Endothelial cell of umbilical vein (primary cell): Measurements from ENCODE around the gene MICAL3. TPM values are rescaled to one million over a fixed set of nuclear protein-coding genes. Genes with fewer than 3 reads are reported as not detected.

Source experiments
- BruUV-seq: library from RNA; stranded (reverse); fragments of 400-500 nt; replicated peaks from 2 replicates; lab custom pipeline; 2021; lab: Mats Ljungman, UMichigan
- CTCF ChIA-PET: fragments of 300-600, 350-600 bp; sonication (Branson Sonifier 250); formaldehyde crosslinking; loops from one replicate; lab custom pipeline; 2021; ENCODE audit warnings: antibody characterized with exemption, inconsistent platforms; lab: Charles Lee
- POLR2A ChIA-PET: fragments of 300-600, 350-600 bp; sonication (Branson Sonifier 250); formaldehyde crosslinking; loops from one replicate; lab custom pipeline; 2021; ENCODE audit warnings: antibody characterized with exemption, inconsistent platforms; lab: Charles Lee
- DNase-seq: peaks from one replicate; pipeline ENCODE4 v3.0.0-alpha.2; 2011; ENCODE audit warnings: low read depth, low spot score
- FAIRE-seq: peaks from 2 replicates; lab custom pipeline; 2011; peaks lifted over from hg19 to GRCh38; lab: Jason Lieb, UNC
- H2AFZ ChIP-seq: 2 replicates; pipeline ENCODE4 v1.6.0; 2012; ENCODE audit warnings: low read depth, low read length, control low read depth, inconsistent platforms
- H3K27ac ChIP-seq: 2 replicates; pipeline ENCODE4 v1.5.1; 2011; ENCODE audit warnings: low read depth, mild to moderate bottlenecking, control low read depth, low read length, moderate library complexity; ENCODE audit not compliant: insufficient read depth
- H3K27me3 ChIP-seq, 2 experiments: 2 replicates each; pipeline versions ENCODE4 v1.6.0 to v1.6.1; 2011; ENCODE audit warnings: low read length in 2 of 2, mixed read lengths in 1 of 2; ENCODE audit not compliant: control insufficient read depth in 2 of 2, insufficient read depth in 2 of 2
- H3K36me3 ChIP-seq, 2 experiments: 2 replicates in 1 of 2; 3 replicates in 1 of 2; pipeline ENCODE4 v1.5.1; 2011; ENCODE audit warnings: low read length in 2 of 2, mild to moderate bottlenecking in 1 of 2, moderate library complexity in 1 of 2; ENCODE audit not compliant: control insufficient read depth in 2 of 2, insufficient read depth in 2 of 2; ENCODE audit errors: extremely low read depth in 1 of 2
- H3K4me1 ChIP-seq: 3 replicates; pipeline ENCODE4 v1.5.1; 2011; ENCODE audit warnings: mild to moderate bottlenecking, low read length; ENCODE audit not compliant: control insufficient read depth, insufficient read depth; ENCODE audit errors: extremely low read depth
- H3K4me2 ChIP-seq: 2 replicates; pipeline ENCODE4 v1.6.1; 2011; ENCODE audit warnings: low read length, control low read depth, mixed read lengths; ENCODE audit not compliant: insufficient read depth
- H3K4me3 ChIP-seq, 3 experiments: fragments of 200-600 bp in 1 of 3; sonication (generic), shearing (Covaris generic) in 1 of 3; replicated peaks in 1 of 3; 2 replicates each; pipeline ENCODE4 v1.5.1; 2011 to 2016; ENCODE audit warnings: control low read depth in 3 of 3, low read length in 3 of 3, mild to moderate bottlenecking in 2 of 3, inconsistent platforms in 1 of 3, low read depth in 1 of 3, moderate library complexity in 1 of 3; ENCODE audit not compliant: insufficient read depth in 1 of 3
- H3K79me2 ChIP-seq: 2 replicates; pipeline ENCODE4 v1.6.0; 2012; ENCODE audit warnings: low read length, inconsistent platforms; ENCODE audit not compliant: control insufficient read depth, insufficient read depth
- H3K9ac ChIP-seq: replicated peaks from 2 replicates; pipeline ENCODE3; 2011; ENCODE audit warnings: low read length, control low read depth; ENCODE audit not compliant: insufficient read depth; ENCODE audit errors: extremely low read depth
- H3K9me1 ChIP-seq: replicated peaks from 3 replicates; pipeline ENCODE4 v1.6.0; 2011; ENCODE audit warnings: mild to moderate bottlenecking, low read length; ENCODE audit not compliant: control insufficient read depth, insufficient read depth; ENCODE audit errors: extremely low read depth
- H3K9me3 ChIP-seq: replicated peaks from 2 replicates; pipeline ENCODE4 v1.5.1; 2012; ENCODE audit warnings: low read length, inconsistent platforms; ENCODE audit not compliant: control insufficient read depth, insufficient read depth
- H4K20me1 ChIP-seq: replicated peaks from 2 replicates; pipeline ENCODE3; 2011; ENCODE audit warnings: mild to moderate bottlenecking, low read length; ENCODE audit not compliant: control insufficient read depth, insufficient read depth; ENCODE audit errors: extremely low read depth
- EZH2 ChIP-seq: IDR thresholded peaks from 2 replicates; pipeline ENCODE4 v1.6.1; 2012; ENCODE audit warnings: borderline replicate concordance, low read depth, mild to moderate bottlenecking, moderate library complexity, low read length, inconsistent platforms; ENCODE audit not compliant: severe bottlenecking
- FOS ChIP-seq: IDR thresholded peaks from 2 replicates; pipeline ENCODE4 v1.6.1; 2011; ENCODE audit warnings: mild to moderate bottlenecking, low read length, moderate library complexity, borderline replicate concordance; ENCODE audit not compliant: insufficient read depth
- GATA2 ChIP-seq: IDR thresholded peaks from 2 replicates; pipeline ENCODE4 v1.7.0; 2011; ENCODE audit warnings: low read depth, mild to moderate bottlenecking, moderate library complexity, mixed read lengths, low read length; ENCODE audit not compliant: insufficient read length, insufficient read depth
- JUN ChIP-seq: IDR thresholded peaks from 2 replicates; pipeline ENCODE4 v1.6.1; 2011; ENCODE audit warnings: borderline replicate concordance, low read depth; ENCODE audit not compliant: insufficient read length, insufficient read depth
- MYC ChIP-seq: IDR thresholded peaks from one replicate; pipeline ENCODE4 v1.6.1; 2011; ENCODE audit warnings: mild to moderate bottlenecking, low read depth, low read length
- POLR2A ChIP-seq: IDR thresholded peaks from 2 replicates; pipeline ENCODE4 v1.6.1; 2012; ENCODE audit warnings: low read depth, mild to moderate bottlenecking, control low read depth, low read length
- POLR2AphosphoS5 ChIP-seq: IDR thresholded peaks from 2 replicates; pipeline ENCODE4 v1.6.1; 2012; ENCODE audit warnings: low read depth, mild to moderate bottlenecking, control low read depth, low read length, moderate library complexity; ENCODE audit not compliant: insufficient read depth
- dilution Hi-C: fragments of 300-500 bp; cut with MboI; formaldehyde crosslinking; loops from one replicate; pipeline ENCODE4 v1.15.0; 2019; ENCODE audit warnings: low sequenced_read_pairs; ENCODE audit not compliant: extremely low pct_ligation_motif_present
- intact Hi-C: fragments of 100-400 bp; cut with micrococcal nuclease; formaldehyde crosslinking; loops from one replicate; pipeline ENCODE4 v1.10.0; 2022
- polyA plus RNA-seq, 4 experiments: library from polyadenylated mRNA; depleted of rRNA in 3 of 4; stranded (reverse) in 3 of 4; unstranded in 1 of 4; fragments of >200 nt; gene quantifications; 2 replicates each; pipeline versions ENCODE4 v1.2.1 to v1.2.3, GENCODE V29; 2011 to 2012; ENCODE audit warnings: missing spikeins in 1 of 4
- total RNA-seq: library from RNA; stranded (reverse); gene quantifications from 2 replicates; pipeline ENCODE4 v1.2.3, GENCODE V29; 2021
- TF ChIP-seq, protein P1 (sequence below), 2 donors: IDR thresholded peaks; 1 replicate in 1 of 2; 2 replicates in 1 of 2; pipeline ENCODE4 v1.5.1; 2011; ENCODE audit warnings: low read length in 2 of 2, mild to moderate bottlenecking in 2 of 2, moderate library complexity in 2 of 2, control low read depth in 1 of 2, inconsistent platforms in 1 of 2, low read depth in 1 of 2; ENCODE audit not compliant: insufficient read depth in 1 of 2; ENCODE audit errors: extremely low read depth in 1 of 2
- TF ChIP-seq, protein P2 (sequence below): IDR thresholded peaks from 2 replicates; pipeline ENCODE4 v1.6.1; 2011; ENCODE audit not compliant: insufficient read depth, insufficient read length

Gene MICAL3
- total and polyA plus RNA-seq, 2 donors (not counting 3 experiments of a cell fraction or from before 2014, with no cell fraction given) = 14.5 to 63.7 TPM

DNA sequence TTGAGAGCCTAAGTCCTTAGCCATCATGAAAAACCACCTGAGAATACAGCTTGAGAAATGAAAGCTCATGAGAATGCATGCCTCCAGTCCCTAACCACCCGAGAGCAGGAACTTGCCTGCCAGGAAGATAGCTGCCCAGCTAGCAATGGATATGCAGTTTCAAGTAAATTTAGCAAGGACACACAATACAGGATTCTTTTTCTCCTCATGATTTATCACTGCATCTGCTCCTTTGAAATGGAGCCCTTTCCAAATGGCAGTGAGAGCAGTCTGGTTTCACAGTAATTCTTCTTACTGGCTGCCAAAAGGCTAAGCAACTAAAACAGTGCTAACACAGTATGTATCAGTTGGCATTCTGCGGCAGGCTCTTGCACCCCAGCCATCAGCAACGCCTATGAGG is 109.9 kb downstream of the MICAL3 start:
- dilution Hi-C loops = no loop called here

More for the DNA sequence above, 109.9 kb downstream of the MICAL3 start:
- Histone ChIP-seq H3K27me3 (no peaks in the 10 kb centered on the region), H3K79me2 (peaks cover 48% of the 10 kb centered on the region), H2AFZ (no peak overlapping the region), H3K4me1 (peaks cover 20% of the 10 kb centered on the region), H3K9ac (no peak overlapping the region), H4K20me1 (no peaks in the 10 kb centered on the region), H3K4me3 (no peak overlapping the region), H3K4me2 (no peak overlapping the region), H3K9me1 (no peaks in the 10 kb centered on the region), H3K27ac (no peak overlapping the region), H3K36me3 (no peaks in the 10 kb centered on the region), H3K9me3 (no peaks in the 10 kb centered on the region)
- no peak for TF ChIP-seq FOS
- no peak for TF ChIP-seq POLR2AphosphoS5
- TF ChIP-seq MYC = no peak
- no peak for TF ChIP-seq POLR2A
- TF ChIP-seq EZH2 = no peak
- TF ChIP-seq GATA2 = no peak
- no peak for TF ChIP-seq JUN
- TF ChIP-seq, protein P1, sequence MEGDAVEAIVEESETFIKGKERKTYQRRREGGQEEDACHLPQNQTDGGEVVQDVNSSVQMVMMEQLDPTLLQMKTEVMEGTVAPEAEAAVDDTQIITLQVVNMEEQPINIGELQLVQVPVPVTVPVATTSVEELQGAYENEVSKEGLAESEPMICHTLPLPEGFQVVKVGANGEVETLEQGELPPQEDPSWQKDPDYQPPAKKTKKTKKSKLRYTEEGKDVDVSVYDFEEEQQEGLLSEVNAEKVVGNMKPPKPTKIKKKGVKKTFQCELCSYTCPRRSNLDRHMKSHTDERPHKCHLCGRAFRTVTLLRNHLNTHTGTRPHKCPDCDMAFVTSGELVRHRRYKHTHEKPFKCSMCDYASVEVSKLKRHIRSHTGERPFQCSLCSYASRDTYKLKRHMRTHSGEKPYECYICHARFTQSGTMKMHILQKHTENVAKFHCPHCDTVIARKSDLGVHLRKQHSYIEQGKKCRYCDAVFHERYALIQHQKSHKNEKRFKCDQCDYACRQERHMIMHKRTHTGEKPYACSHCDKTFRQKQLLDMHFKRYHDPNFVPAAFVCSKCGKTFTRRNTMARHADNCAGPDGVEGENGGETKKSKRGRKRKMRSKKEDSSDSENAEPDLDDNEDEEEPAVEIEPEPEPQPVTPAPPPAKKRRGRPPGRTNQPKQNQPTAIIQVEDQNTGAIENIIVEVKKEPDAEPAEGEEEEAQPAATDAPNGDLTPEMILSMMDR (IDR thresholded peaks at IDR 0.05; ENCODE audit: extremely low read depth in 1 of 2, insufficient read depth in 1 of 2, low read depth in 1 of 2, low read length in 2 of 2) = no peak
- TF ChIP-seq, protein P2, sequence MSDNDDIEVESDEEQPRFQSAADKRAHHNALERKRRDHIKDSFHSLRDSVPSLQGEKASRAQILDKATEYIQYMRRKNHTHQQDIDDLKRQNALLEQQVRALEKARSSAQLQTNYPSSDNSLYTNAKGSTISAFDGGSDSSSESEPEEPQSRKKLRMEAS = no peak
- POLR2A ChIA-PET = no interaction called here
- no peak for FAIRE-seq
- no TSS peak for BruUV-seq
- intact Hi-C loops = no loop called here
- CTCF ChIA-PET = no interaction called here
- DNase-seq = no peak
